Muscle of leg (tissue), 11 donors: ENCODE data around the gene NOX3. TPM values are rescaled to one million over a fixed set of nuclear protein-coding genes. Genes with fewer than 3 reads are reported as not detected.

Source experiments
- DNase-seq: peaks from one replicate; pipeline ENCODE4 v3.0.0; 2013
- H3K27ac ChIP-seq: one replicate; pipeline ENCODE4 v1.5.1; 2013; ENCODE audit warnings: mild to moderate bottlenecking, low read length, control low read depth
- H3K27me3 ChIP-seq: one replicate; pipeline ENCODE4 v1.6.1; 2013; ENCODE audit warnings: low read length; ENCODE audit not compliant: control insufficient read depth, insufficient read depth
- H3K36me3 ChIP-seq: one replicate; pipeline ENCODE4 v1.6.1; 2013; ENCODE audit warnings: low read length; ENCODE audit not compliant: control insufficient read depth, insufficient read depth
- H3K4me1 ChIP-seq: one replicate; pipeline ENCODE4 v1.6.1; 2013; ENCODE audit warnings: low read length; ENCODE audit not compliant: control insufficient read depth, insufficient read depth
- H3K4me3 ChIP-seq: one replicate; pipeline ENCODE4 v1.5.1; 2013; ENCODE audit warnings: low read length, control low read depth
- H3K9me3 ChIP-seq: replicated peaks from 2 replicates; pipeline ENCODE4 v1.6.1; 2013; ENCODE audit warnings: low read depth, low read length; ENCODE audit not compliant: control insufficient read depth
- WGBS: methylation state at CpG from one replicate; pipeline ENCODE4 v1.1.5; 2013; ENCODE audit warnings: missing lambda C conversion rate; ENCODE audit not compliant: insufficient coverage; 5-methylcytosine and 5-hydroxymethylcytosine counted together
- polyA plus RNA-seq, 8 donors: library from polyadenylated mRNA; unstranded; fragments of 120-200 nt; gene quantifications; one replicate each; pipeline versions ENCODE4 v1.2.1 to v1.2.3, GENCODE V29; 2013; ENCODE audit warnings: inconsistent platforms in 1 of 8, low replicate concordance in 1 of 8; ENCODE audit not compliant: insufficient read length in 8 of 8, insufficient read depth in 1 of 8
- total RNA-seq: library from RNA; stranded (reverse); fragments of 120-200 nt; gene quantifications from one replicate; pipeline ENCODE4 v1.2.4, GENCODE V29; 2013

NOX3 gene
- total and polyA plus RNA-seq, 9 donors, result not detected

DNA sequence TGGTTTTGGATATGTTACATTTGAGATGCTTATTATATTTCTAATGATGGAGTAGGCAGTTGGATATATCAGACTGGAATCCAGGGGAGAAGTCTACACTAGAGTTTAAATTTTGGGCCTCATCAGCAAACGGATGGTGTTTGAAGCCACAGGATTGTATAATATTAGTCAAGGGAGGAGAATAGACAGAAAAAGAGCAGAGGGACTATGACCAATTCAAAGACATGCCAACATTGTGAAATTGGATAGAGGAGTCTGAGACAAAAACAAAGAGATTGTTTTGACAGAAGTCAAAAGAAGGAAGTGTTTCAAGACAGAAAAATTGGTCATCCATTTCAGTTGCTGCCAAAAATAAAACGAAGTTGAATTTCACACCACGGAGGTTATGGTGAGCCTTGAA lies 66.5 kb downstream of the NOX3 start:
- WGBS, result 78% methylated on average over 1 of the region's 3 CpGs

DNA sequence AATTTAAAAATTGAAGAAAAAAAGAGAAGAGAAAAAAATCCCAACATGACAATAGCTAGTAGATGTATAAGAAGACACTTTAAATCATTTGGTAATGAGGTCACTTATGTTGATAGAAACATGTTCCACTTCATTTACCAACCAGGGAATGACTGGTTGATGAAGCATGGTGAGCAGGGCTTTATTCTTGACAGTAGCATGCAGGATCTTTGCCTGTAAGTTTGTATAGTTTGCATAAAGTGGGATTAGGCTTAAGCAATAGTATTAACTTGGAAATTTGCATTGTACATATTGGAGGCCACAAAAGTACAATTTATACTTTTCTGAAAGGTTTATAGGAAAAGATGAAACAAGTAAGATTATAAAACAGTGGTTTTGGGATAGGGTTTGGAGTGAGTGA lies 67.0 kb downstream of the NOX3 start:
- no peaks in the 10 kb centered on the region for H3K36me3 ChIP-seq
- H3K4me3 ChIP-seq, result no peak overlapping the region
- no peaks in the 10 kb centered on the region for H3K27me3 ChIP-seq
- H3K27ac ChIP-seq, result no peak overlapping the region
- no peak for DNase-seq
- no peaks in the 10 kb centered on the region for H3K4me1 ChIP-seq
- H3K9me3 ChIP-seq, result no peaks in the 10 kb centered on the region

More for the DNA sequence above, 66.5 kb downstream of the NOX3 start:
- no peaks in the 10 kb centered on the region for H3K4me1 ChIP-seq
- H3K27ac ChIP-seq, result no peak overlapping the region
- H3K4me3 ChIP-seq, result no peak overlapping the region
- no peaks in the 10 kb centered on the region for H3K27me3 ChIP-seq
- no peaks in the 10 kb centered on the region for H3K9me3 ChIP-seq
- DNase-seq, result no peak
- H3K36me3 ChIP-seq, result no peaks in the 10 kb centered on the region

DNA sequence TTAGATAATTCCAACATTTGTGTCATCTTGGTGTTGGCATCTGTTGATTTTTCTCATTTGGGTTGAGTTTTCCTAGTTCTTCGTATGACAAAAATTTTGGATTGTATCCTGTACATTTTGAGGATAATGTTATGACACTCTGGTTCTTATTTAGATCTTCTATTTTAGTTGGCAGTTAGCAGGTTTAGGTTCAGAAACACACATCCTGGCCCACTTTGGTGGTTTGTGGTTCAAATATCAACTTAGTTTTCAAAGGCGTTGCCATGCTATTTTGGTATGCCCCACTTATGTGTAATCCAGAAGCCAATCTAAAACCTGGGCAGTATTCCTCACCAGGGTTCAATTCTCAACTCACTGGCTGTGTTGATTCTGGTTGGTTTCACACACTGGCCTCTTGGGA lies 68.2 kb downstream of the NOX3 start:
- Histone ChIP-seq H3K27me3 (no peaks in the 10 kb centered on the region), H3K36me3 (no peaks in the 10 kb centered on the region), H3K4me1 (no peaks in the 10 kb centered on the region), H3K27ac (no peak overlapping the region), H3K4me3 (no peak overlapping the region), H3K9me3 (no peaks in the 10 kb centered on the region)
- no peak for DNase-seq
- 86% methylated on average over 1 of the region's 2 CpGs for WGBS

DNA sequence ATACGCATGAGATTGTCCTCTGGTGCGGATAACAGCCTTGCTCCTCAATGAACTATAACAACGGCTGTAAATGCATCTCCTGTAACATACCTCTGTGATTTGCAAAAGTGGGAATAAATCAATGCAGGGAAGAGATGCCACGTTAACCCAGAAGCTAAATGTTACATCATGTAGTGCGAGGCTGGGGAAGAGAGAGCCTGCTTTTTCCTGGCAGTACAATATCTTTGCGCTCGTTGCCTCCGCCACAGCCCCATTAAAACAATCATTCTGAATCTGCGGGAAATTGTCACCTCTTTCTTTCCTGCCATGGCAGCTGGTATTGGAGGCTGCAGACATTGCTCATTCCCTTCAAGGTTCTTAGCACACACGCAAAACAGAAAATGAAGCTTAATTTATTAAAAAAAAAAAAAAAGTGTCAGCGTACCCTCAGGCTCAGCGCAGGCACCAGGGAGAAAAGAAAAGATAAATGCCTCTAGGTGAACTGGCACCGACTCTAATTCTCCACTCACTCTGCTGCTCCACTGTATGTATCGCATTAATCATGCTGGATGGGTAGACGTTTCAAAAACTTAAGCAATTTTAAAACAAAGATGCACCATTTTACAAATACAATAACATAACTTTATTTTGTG lies 71.2 kb downstream of the NOX3 start:
- H3K9me3 ChIP-seq, result no peaks in the 10 kb centered on the region
- WGBS, result 94% methylated on average over 2 of the region's 15 CpGs
- H3K36me3 ChIP-seq, result no peaks in the 10 kb centered on the region
- no peaks in the 10 kb centered on the region for H3K27me3 ChIP-seq
- H3K4me1 ChIP-seq, result no peaks in the 10 kb centered on the region
- no peak for DNase-seq
- no peak overlapping the region for H3K27ac ChIP-seq
- no peak overlapping the region for H3K4me3 ChIP-seq

DNA sequence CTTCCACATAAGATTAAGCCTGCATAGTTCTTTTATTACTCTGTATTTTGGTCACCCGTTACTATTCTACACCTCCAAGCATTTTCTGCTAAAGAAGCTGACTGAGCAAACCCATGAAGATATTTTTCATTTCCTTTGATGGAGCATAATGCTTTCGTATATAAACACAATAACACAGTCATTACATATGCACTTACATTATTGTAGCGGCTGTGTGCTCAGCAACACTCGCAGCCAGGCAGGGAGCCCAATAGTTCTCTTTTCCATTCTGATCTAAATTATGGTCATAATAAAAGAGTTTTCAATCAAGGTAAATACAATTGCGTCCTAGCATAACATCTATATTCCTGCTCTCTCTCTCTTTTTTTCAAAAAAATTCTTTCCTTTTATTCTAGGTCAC lies 71.7 kb downstream of the NOX3 start:
- Histone ChIP-seq H3K27me3 (no peaks in the 10 kb centered on the region), H3K9me3 (no peaks in the 10 kb centered on the region), H3K27ac (no peak overlapping the region), H3K36me3 (no peaks in the 10 kb centered on the region), H3K4me1 (no peaks in the 10 kb centered on the region), H3K4me3 (no peak overlapping the region)
- WGBS, result 100% methylated on average over 1 of the region's 5 CpGs
- no peak for DNase-seq

DNA sequence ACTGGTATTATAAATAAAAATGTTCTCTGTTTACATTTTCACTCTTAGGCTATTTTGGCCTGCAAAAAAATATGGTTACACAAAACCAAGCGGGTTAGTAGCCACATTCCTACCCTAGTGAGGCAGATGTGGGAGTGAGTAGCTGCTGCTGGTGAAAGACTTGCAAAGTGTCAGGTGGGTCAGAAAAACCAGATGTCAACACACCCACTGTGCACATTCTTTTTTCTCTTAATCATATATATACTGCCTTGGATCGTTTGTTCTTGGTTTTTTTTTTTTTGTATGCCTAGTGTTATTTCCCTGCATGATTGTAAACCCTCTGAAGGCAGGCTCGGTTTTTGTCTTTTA lies 73.3 kb downstream of the NOX3 start:
- no peaks in the 10 kb centered on the region for H3K4me1 ChIP-seq
- H3K27ac ChIP-seq, result no peak overlapping the region
- H3K36me3 ChIP-seq, result no peaks in the 10 kb centered on the region
- no peak overlapping the region for H3K4me3 ChIP-seq
- no peak for DNase-seq
- H3K9me3 ChIP-seq, result no peaks in the 10 kb centered on the region
- no peaks in the 10 kb centered on the region for H3K27me3 ChIP-seq
- WGBS, result no CpG with 5 or more reads among the region's 3 CpGs

DNA sequence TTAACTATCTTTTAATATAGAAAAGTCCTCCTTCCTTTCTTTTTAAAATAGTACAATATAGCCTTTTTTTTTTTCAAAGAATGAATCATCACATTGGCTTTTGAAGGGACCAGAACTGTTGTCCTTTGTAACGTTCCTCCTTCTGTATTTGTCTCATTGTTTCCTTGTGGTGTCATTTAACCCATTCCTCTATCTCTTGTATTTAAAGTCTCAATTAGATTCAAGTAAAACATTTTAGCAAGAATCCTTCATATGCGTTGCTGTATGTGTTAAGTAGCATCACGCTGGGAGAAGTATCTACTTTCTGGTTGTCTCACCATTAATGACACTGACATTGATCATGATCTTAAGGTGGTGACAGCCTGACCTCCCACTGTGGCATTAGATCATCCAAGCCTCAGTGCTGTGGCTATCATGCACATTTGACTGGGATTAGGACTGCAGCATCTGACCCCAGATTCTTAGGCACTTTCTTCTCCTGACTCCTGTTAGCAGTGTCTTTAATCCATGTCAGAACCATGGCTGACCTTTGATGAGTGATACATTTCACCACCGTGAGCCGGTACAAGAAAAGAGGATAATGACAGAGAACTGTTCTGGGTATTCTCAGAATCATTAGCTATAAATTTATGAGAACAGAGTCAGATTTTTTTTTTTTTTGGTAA lies 73.8 kb downstream of the NOX3 start:
- no peak for DNase-seq
- H3K27me3 ChIP-seq, result no peaks in the 10 kb centered on the region
- H3K4me1 ChIP-seq, result no peaks in the 10 kb centered on the region
- H3K27ac ChIP-seq, result no peak overlapping the region
- no peak overlapping the region for H3K4me3 ChIP-seq
- whole genome bisulfite sequencing, result no CpG with 5 or more reads among the region's 5 CpGs
- no peaks in the 10 kb centered on the region for H3K9me3 ChIP-seq
- H3K36me3 ChIP-seq, result no peaks in the 10 kb centered on the region

DNA sequence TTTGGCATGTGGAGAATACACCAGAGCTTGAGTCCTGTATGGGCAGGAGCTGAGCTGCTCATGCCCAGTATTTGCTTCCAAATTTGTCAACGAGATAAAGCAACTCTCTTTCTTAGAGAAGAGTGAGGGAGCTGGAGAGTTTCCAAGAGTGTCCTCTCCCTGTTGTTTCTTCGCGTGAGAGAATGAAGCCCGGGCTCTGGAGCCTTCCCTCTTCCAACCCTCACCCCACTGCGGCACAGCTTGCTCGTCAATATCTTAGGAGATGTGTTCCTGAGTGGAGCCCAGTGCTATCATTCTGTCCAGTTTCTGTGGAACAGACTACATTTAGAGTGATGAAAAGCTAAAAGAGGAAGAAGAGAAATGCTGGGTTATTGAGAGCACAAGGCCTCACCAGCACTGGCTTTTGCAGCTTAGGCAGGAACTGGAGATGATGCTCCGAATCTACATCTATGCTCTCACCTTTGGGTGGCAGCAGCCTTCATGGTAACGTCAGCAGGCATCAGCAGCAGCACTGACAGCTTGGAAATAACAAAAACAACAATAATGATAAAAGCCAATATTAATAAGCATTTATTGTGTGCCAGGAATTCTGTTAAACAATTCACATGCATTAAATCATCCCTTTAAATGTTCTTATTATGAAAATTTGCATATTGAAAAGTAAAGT lies 74.8 kb downstream of the NOX3 start:
- no peaks in the 10 kb centered on the region for H3K4me1 ChIP-seq
- WGBS, result 100% methylated on average over 1 of the region's 8 CpGs
- DNase-seq, result no peak
- H3K27me3 ChIP-seq, result no peaks in the 10 kb centered on the region
- no peaks in the 10 kb centered on the region for H3K36me3 ChIP-seq
- H3K4me3 ChIP-seq, result no peak overlapping the region
- no peaks in the 10 kb centered on the region for H3K9me3 ChIP-seq
- no peak overlapping the region for H3K27ac ChIP-seq

DNA sequence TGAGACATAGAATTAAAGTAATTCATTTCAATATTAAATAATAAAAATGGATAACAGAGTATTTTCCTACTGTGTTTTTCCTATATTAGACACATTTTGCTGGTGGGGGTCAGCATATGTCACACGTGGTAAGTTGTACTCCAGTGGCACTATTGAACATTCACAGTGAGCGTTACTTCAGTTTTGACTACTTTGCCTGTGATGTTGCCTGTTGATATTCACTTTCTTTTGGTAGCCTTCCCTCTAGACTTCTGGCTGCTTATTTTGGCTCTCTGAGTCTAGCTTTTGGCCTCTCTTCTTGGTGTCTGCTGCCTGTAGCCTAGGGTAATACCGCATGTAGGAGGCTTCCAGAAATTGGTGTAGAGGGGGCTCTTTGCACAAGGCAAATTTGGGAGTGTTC lies 76.9 kb downstream of the NOX3 start:
- Histone ChIP-seq H3K36me3 (no peaks in the 10 kb centered on the region), H3K27ac (no peak overlapping the region), H3K9me3 (no peaks in the 10 kb centered on the region), H3K27me3 (no peaks in the 10 kb centered on the region), H3K4me1 (no peaks in the 10 kb centered on the region), H3K4me3 (no peak overlapping the region)
- WGBS, result 80% methylated on average over 1 of the region's 3 CpGs
- DNase-seq, result no peak

DNA sequence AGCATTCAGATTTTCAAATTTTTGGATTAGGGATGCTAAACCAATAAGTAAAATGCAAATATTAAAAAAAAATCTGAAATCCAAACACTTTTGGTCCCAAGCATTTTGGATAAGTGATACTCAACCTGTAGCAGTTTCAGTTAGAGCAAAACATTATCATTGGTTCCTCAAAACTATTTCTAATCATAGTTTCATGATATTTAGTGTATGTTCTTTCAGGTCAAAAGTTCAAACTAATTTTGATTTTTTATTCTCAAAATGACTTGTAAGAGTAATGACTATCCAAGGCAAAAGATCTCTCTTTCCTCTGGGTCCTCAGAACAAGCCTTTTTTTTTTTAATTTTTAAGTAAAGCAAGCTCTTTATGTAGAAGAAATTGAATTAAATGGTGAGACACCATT lies 77.4 kb downstream of the NOX3 start:
- Histone ChIP-seq H3K9me3 (no peaks in the 10 kb centered on the region), H3K4me1 (no peaks in the 10 kb centered on the region), H3K27ac (no peak overlapping the region), H3K27me3 (no peaks in the 10 kb centered on the region), H3K4me3 (no peak overlapping the region), H3K36me3 (no peaks in the 10 kb centered on the region)
- no peak for DNase-seq
